A673 (cell line): Measurements from ENCODE around the gene ACVR1B. TPM values are rescaled to one million over a fixed set of nuclear protein-coding genes. Genes with fewer than 3 reads are reported as not detected.

Source experiments
- BruUV-seq: library from RNA; stranded (reverse); fragments of 400-500 nt; replicated peaks from 2 replicates; lab custom pipeline; 2021; lab: Mats Ljungman, UMichigan
- CTCF ChIA-PET: fragments of 300-600 bp; sonication (Branson Sonifier 250); formaldehyde crosslinking; loops from one replicate; lab custom pipeline; 2022; ENCODE audit warnings: antibody characterized with exemption; lab: Charles Lee
- POLR2A ChIA-PET: fragments of 300-600 bp; sonication (Branson Sonifier 250); formaldehyde crosslinking; loops from one replicate; lab custom pipeline; 2022; ENCODE audit warnings: antibody characterized with exemption; ENCODE audit not compliant: low non-redundant PET; lab: Charles Lee
- DNase-seq: peaks from one replicate; pipeline ENCODE4 v3.0.0-alpha.2; 2015; ENCODE audit warnings: low spot score
- H3K27ac ChIP-seq: fragments of 200-600 bp; sonication (generic); 2 replicates; pipeline ENCODE4 v1.5.1; 2016; ENCODE audit warnings: mixed run types, low read depth, mild to moderate bottlenecking, mixed read lengths, antibody characterized with exemption, low read length; ENCODE audit not compliant: poor library complexity, severe bottlenecking
- H3K27me3 ChIP-seq: fragments of 200-600 bp; sonication (generic); replicated peaks from 2 replicates; pipeline ENCODE4 v1.6.1; 2017; ENCODE audit warnings: mixed run types, low read depth, mild to moderate bottlenecking, mixed read lengths, antibody characterized with exemption, low read length; ENCODE audit not compliant: insufficient read depth, poor library complexity
- H3K36me3 ChIP-seq: fragments of 200-600 bp; sonication (generic); 2 replicates; pipeline ENCODE4 v1.6.1; 2016; ENCODE audit warnings: mixed run types, mild to moderate bottlenecking, mixed read lengths, antibody characterized with exemption, low read length; ENCODE audit not compliant: insufficient read depth, poor library complexity, severe bottlenecking
- H3K4me1 ChIP-seq: fragments of 200-600 bp; sonication (generic); 2 replicates; pipeline ENCODE4 v1.6.1; 2017; ENCODE audit warnings: mixed run types, mild to moderate bottlenecking, mixed read lengths, antibody characterized with exemption, low read length; ENCODE audit not compliant: insufficient read depth, poor library complexity, severe bottlenecking
- H3K4me3 ChIP-seq: fragments of 200-600 bp; sonication (generic); 2 replicates; pipeline ENCODE4 v1.5.1; 2016; ENCODE audit warnings: low read depth, mixed run types, mild to moderate bottlenecking, mixed read lengths, low read length; ENCODE audit not compliant: poor library complexity, severe bottlenecking
- H3K9me3 ChIP-seq: fragments of 200-600 bp; sonication (generic); 2 replicates; pipeline ENCODE4 v1.6.1; 2016; ENCODE audit warnings: mixed run types, low read depth, mild to moderate bottlenecking, mixed read lengths, antibody characterized with exemption, low read length; ENCODE audit not compliant: poor library complexity, severe bottlenecking
- CTCF ChIP-seq: fragments of 300-800, 200-600 bp; sonication (generic); conservative IDR thresholded peaks from 2 replicates; pipeline ENCODE4 v1.5.1; 2017; ENCODE audit warnings: low read depth, mild to moderate bottlenecking, antibody characterized with exemption, low read length, moderate library complexity, mixed read lengths
- EZH2 ChIP-seq: fragments of 200-600 bp; sonication (generic); IDR thresholded peaks from 2 replicates; pipeline ENCODE4 v1.6.1; 2017; ENCODE audit warnings: borderline replicate concordance, low read depth, mild to moderate bottlenecking, mixed read lengths, antibody characterized with exemption, low read length; ENCODE audit not compliant: poor library complexity, severe bottlenecking
- intact Hi-C: fragments of 100-400 bp; cut with micrococcal nuclease; formaldehyde crosslinking; loops from one replicate; pipeline ENCODE4 v1.10.0; 2022; ENCODE audit not compliant: unreplicated experiment
- total RNA-seq: library from RNA; stranded (reverse); gene quantifications from 2 replicates; pipeline ENCODE4 v1.2.3, GENCODE V29; 2021

The ACVR1B gene
- total RNA-seq, 1 experiment from 2014 or later, result 27.4 TPM

- Histone ChIP-seq H3K4me1 (peaks cover 41% of the 10 kb centered on the region), H3K27ac (peak overlapping the region; percentile 24), H3K36me3 (no peaks in the 10 kb centered on the region), H3K27me3 (no peaks in the 10 kb centered on the region), H3K9me3 (no peaks in the 10 kb centered on the region), H3K4me3 (no peak overlapping the region)
- peak; percentile 85 for DNase-seq
- CTCF ChIA-PET, result interaction anchor here (0.6 to 1.4 kb wide), 5 partner anchors 25 to 1603 kb away, joined by 3 to 6 read pairs (median 3); no protein-coding TSS in a partner anchor
- TF ChIP-seq EZH2, result no peak
- TF ChIP-seq CTCF, result no peak
- POLR2A ChIA-PET, result interaction anchor here (0.5 kb wide), 1 partner anchor 1818 kb away, joined by 3 read pairs; no protein-coding TSS in a partner anchor
- BruUV-seq, result no TSS peak
- intact Hi-C loops, result no loop called here
Observed at GRCh38 chr12:52029685-52030084, 78.2 kb downstream of the ACVR1B start.

GRCh38 chr12:52032446-52032803 lies 80.9 kb downstream of the ACVR1B start:
- peak overlapping the region; percentile 84 for H3K27ac ChIP-seq

GRCh38 chr12:52032804-52033445 lies 81.4 kb downstream of the ACVR1B start:
- TF ChIP-seq EZH2, result no peak
- no peak for TF ChIP-seq CTCF
- DNase-seq, result peak; percentile 97
- peak overlapping the region; percentile 84 for H3K27ac ChIP-seq
- ChIA-PET CTCF (interaction anchor here (0.6 to 1.3 kb wide), 4 partner anchors 9 to 50 kb away, joined by 3 to 7 read pairs (median 4); no protein-coding TSS in a partner anchor), POLR2A (interaction anchor here (0.6 to 1.3 kb wide), 2 partner anchors 19 to 26 kb away, joined by 4 to 19 read pairs; partner anchors contain the start of genes NR4A1 and TAMALIN)
- intact Hi-C loops, result no loop called here
- no peaks in the 10 kb centered on the region for H3K36me3 ChIP-seq
- H3K4me1 ChIP-seq, result peaks cover 38% of the 10 kb centered on the region
- H3K27me3 ChIP-seq, result no peaks in the 10 kb centered on the region
- BruUV-seq, result no TSS peak
- peak overlapping the region; percentile 34 for H3K4me3 ChIP-seq
- H3K9me3 ChIP-seq, result no peaks in the 10 kb centered on the region

More at GRCh38 chr12:52032446-52032803, 80.9 kb downstream of the ACVR1B start:
- H3K9me3 ChIP-seq, result no peaks in the 10 kb centered on the region
- ChIA-PET CTCF (interaction anchor here (1.0 to 1.3 kb wide), 3 partner anchors 9 to 51 kb away, joined by 3 to 7 read pairs (median 4); no protein-coding TSS in a partner anchor), POLR2A (interaction anchor here (1.3 kb wide), 1 partner anchor 19 kb away, joined by 19 read pairs; the partner anchor contains the start of gene NR4A1)
- H3K36me3 ChIP-seq, result no peaks in the 10 kb centered on the region
- peak; percentile 31 for DNase-seq
- no peaks in the 10 kb centered on the region for H3K27me3 ChIP-seq
- H3K4me3 ChIP-seq, result peak overlapping the region; percentile 34
- intact Hi-C loops, result no loop called here
- TSS peak; percentile 99 for BruUV-seq
- TF ChIP-seq EZH2 (no peak), CTCF (no peak)
- peaks cover 38% of the 10 kb centered on the region for H3K4me1 ChIP-seq
